Mucosa of descending colon (tissue), 3 donors: ENCODE measurements around the gene ACAP2. TPM values are rescaled to one million over a fixed set of nuclear protein-coding genes. Genes with fewer than 3 reads are reported as not detected.

Source experiments
- ATAC-seq: fragments of 200-7000 bp; cut with Tn5 transposase; one replicate; pipeline ENCODE4 v1.9.1; 2020; ENCODE audit warnings: mild to moderate bottlenecking, moderate library complexity
- DNase-seq, 3 donors: peaks; one replicate each; pipeline ENCODE4 v3.0.0-alpha.2; 2020
- H3K36me3 ChIP-seq: fragments of 200-600 bp; one replicate; pipeline ENCODE4 v1.8.0; 2021; ENCODE audit warnings: low read depth, mild to moderate bottlenecking
- H3K4me1 ChIP-seq: fragments of 200-600 bp; one replicate; pipeline ENCODE4 v1.8.0; 2021; ENCODE audit warnings: low read depth, mild to moderate bottlenecking
- H3K4me3 ChIP-seq: fragments of 200-600 bp; one replicate; pipeline ENCODE4 v1.8.0; 2021; ENCODE audit warnings: mild to moderate bottlenecking
- H3K9me3 ChIP-seq: fragments of 200-600 bp; one replicate; pipeline ENCODE4 v1.8.0; 2021; ENCODE audit warnings: mild to moderate bottlenecking
- intact Hi-C, 2 donors: fragments of 100-400 bp; cut with DNase I in 1 of 2; cut with micrococcal nuclease in 1 of 2; formaldehyde crosslinking; loops; one replicate each; pipeline versions ENCODE4 v1.11.0 to v1.11.1; 2022; cut with DNase I, micrococcal nuclease
- total RNA-seq, 3 donors: library from RNA; stranded (reverse); fragmentation: NEBNext Ultra II Directional in 2 of 3; extraction: Animal tissue kit (Norgen Biotek cat#: 25700) in 2 of 3; gene quantifications; one replicate each; pipeline versions ENCODE4 v1.2.1 to v1.2.4, GENCODE V29; 2021 to 2023
- TF ChIP-seq, protein P1 (sequence below): fragments of 200-600 bp; IDR thresholded peaks from one replicate; pipeline ENCODE4 v1.8.0; 2022; ENCODE audit warnings: antibody characterized with exemption, mild to moderate bottlenecking
- donor health status: DM: no; HTN: no; CAD: no; lungs with moderate emphysema.
- donor health status: DM: no; HTN: no; CAD: no.
- donor health status: DM: no; HTN: yes; CAD: no.

ACAP2 gene
- total RNA-seq, 3 donors from 2014 or later = 55.2 to 69.2 (median 69.2) TPM

GRCh38 chr3:195334967-195335366 is 107.9 kb downstream of the ACAP2 start:
- TF ChIP-seq, protein P1, sequence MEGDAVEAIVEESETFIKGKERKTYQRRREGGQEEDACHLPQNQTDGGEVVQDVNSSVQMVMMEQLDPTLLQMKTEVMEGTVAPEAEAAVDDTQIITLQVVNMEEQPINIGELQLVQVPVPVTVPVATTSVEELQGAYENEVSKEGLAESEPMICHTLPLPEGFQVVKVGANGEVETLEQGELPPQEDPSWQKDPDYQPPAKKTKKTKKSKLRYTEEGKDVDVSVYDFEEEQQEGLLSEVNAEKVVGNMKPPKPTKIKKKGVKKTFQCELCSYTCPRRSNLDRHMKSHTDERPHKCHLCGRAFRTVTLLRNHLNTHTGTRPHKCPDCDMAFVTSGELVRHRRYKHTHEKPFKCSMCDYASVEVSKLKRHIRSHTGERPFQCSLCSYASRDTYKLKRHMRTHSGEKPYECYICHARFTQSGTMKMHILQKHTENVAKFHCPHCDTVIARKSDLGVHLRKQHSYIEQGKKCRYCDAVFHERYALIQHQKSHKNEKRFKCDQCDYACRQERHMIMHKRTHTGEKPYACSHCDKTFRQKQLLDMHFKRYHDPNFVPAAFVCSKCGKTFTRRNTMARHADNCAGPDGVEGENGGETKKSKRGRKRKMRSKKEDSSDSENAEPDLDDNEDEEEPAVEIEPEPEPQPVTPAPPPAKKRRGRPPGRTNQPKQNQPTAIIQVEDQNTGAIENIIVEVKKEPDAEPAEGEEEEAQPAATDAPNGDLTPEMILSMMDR = no peak
- Histone ChIP-seq H3K36me3 (no peaks in the 10 kb centered on the region), H3K4me3 (no peak overlapping the region), H3K4me1 (no peaks in the 10 kb centered on the region), H3K9me3 (no peaks in the 10 kb centered on the region)
- intact Hi-C loops = no loop called here
- DNase-seq = no peak
- ATAC-seq = no peak

DNA sequence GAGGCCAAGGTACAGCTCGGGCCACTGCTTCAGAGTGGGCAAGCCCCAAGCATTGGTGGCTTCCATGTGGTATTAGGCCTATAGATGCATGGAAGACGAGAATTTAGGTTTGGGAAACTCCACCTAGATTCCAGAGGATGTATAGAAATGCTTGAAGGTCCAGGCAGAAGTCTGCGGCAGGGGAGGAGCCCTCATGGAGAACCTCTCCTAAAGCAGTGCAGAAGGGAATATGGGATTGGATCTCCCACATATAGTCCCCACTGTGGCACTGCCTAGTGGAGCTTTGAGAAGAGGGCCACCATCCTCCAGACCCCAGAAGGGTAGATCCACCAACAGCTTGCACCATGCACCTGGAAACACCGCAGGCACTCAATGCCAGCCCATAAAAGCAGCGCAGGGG is 123.8 kb downstream of the ACAP2 start:
- Histone ChIP-seq H3K36me3 (no peaks in the 10 kb centered on the region), H3K4me3 (no peak overlapping the region), H3K9me3 (peaks cover 6% of the 10 kb centered on the region), H3K4me1 (no peaks in the 10 kb centered on the region)
- TF ChIP-seq, protein P1 = no peak
- intact Hi-C loops = no loop called here
- no peak for DNase-seq
- ATAC-seq = no peak

GRCh38 chr3:195312714-195313113 is 130.1 kb downstream of the ACAP2 start:
- ATAC-seq (no peak), DNase-seq (no peak)
- no peak overlapping the region for H3K4me3 ChIP-seq
- H3K9me3 ChIP-seq = no peaks in the 10 kb centered on the region
- TF ChIP-seq, protein P1 = no peak
- intact Hi-C loops = no loop called here
- no peaks in the 10 kb centered on the region for H3K4me1 ChIP-seq
- no peaks in the 10 kb centered on the region for H3K36me3 ChIP-seq

- Histone ChIP-seq H3K4me3 (no peak overlapping the region), H3K9me3 (no peaks in the 10 kb centered on the region), H3K4me1 (no peaks in the 10 kb centered on the region), H3K36me3 (no peaks in the 10 kb centered on the region)
- TF ChIP-seq, protein P1 = no peak
- DNase-seq (no peak), ATAC-seq (no peak)
- intact Hi-C loops = no loop called here
Measured at GRCh38 chr3:195307711-195308110, 135.1 kb downstream of the ACAP2 start.

DNA sequence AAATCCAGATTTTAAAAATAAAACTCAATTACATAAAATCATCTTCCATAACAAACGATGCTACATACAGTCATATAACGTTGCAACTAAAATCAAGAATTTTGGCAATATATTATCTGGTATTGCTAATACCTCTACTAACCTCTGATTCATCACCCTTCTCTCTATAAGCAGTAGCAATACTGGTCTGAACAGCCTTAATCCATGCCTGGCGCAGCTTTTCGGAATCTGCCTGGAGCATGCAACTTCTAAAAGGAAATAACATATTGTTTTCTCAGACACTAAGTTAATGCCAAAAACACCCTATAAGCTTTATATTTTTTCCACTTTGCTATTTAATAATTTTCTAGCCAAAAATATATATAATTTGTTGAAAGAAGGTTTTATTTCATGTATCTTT is 136.5 kb downstream of the ACAP2 start:
- TF ChIP-seq, protein P1 = no peak

DNA sequence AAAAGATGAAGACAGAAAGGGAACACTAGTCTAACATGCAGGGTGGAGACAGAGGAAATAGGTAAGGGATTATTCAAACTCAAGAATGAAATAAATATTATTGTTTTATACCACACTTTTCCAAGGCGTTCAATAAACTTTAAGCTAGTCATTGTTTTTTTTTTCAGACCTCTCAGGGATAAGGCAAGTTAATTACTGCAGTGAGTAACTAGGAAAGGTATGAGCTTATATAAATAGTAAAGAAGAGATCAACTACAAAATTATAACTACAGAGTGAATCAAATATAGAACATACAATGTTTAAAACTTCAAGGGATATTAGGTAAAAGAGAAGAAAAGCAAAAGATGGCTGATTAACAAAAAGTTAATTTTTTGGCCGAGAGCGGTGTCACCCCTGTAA is 140.4 kb downstream of the ACAP2 start:
- no peaks in the 10 kb centered on the region for H3K4me1 ChIP-seq
- H3K9me3 ChIP-seq = no peaks in the 10 kb centered on the region
- H3K4me3 ChIP-seq = no peak overlapping the region
- DNase-seq = no peak
- TF ChIP-seq, protein P1 = no peak
- intact Hi-C loops = no loop called here
- ATAC-seq = no peak
- H3K36me3 ChIP-seq = peaks cover 4% of the 10 kb centered on the region

More for the DNA sequence above, 136.5 kb downstream of the ACAP2 start:
- DNase-seq (no peak), ATAC-seq (no peak)
- intact Hi-C loops = no loop called here
- H3K4me3 ChIP-seq = no peak overlapping the region
- no peaks in the 10 kb centered on the region for H3K4me1 ChIP-seq
- no peaks in the 10 kb centered on the region for H3K9me3 ChIP-seq
- H3K36me3 ChIP-seq = peaks cover 4% of the 10 kb centered on the region
